GM21786 (cell line): ENCODE data around the gene MAGEB4.
"Not testable (repeated sequence)": the region's sequence is repeated elsewhere in the genome, so short reads cannot be mapped to it uniquely, and the experiment has no call there.

Experiments
- ATAC-seq: cut with Tn5 transposase; IDR thresholded peaks from one replicate; pipeline ENCODE4 v1.9.1; 2021; ENCODE audit not compliant: unreplicated experiment

Gene MAGEB4

GRCh38 chrX:30241724-30242415 lies at the start of gene MAGEB4:
TSS of gene MAGEB4 (plus strand) at chrX:30242000. CDS start at chrX:30242136, 136 bp downstream.
- ATAC-seq: no peak

GRCh38 chrX:30193910-30194309 lies 47.9 kb upstream of the MAGEB4 start:
- ATAC-seq: not testable (repeated sequence)

GRCh38 chrX:30196322-30196721 lies 45.5 kb upstream of the MAGEB4 start:
- ATAC-seq: peak; percentile 52

- no peak for ATAC-seq
These were observed 29.6 kb upstream of the MAGEB4 start for GRCh38 chrX:30212172-30212571.

GRCh38 chrX:30215357-30215843 lies 26.4 kb upstream of the MAGEB4 start, which contains the start of gene MAGEB2:
TSS of gene MAGEB2 (plus strand) at chrX:30215563. CDS start at chrX:30218581, 3,018 bp downstream.
- no peak for ATAC-seq

- no peak for ATAC-seq
These were observed 24.3 kb upstream of the MAGEB4 start for GRCh38 chrX:30217465-30217864.

- ATAC-seq: no peak
These were observed 22.4 kb upstream of the MAGEB4 start for GRCh38 chrX:30219372-30219771.

- no peak for ATAC-seq
These were observed 21.1 kb upstream of the MAGEB4 start for GRCh38 chrX:30220661-30221060.

GRCh38 chrX:30224536-30224935 lies 17.3 kb upstream of the MAGEB4 start:
- ATAC-seq: no peak

- no peak for ATAC-seq
These were observed 13.3 kb upstream of the MAGEB4 start for GRCh38 chrX:30228526-30228925.

- no peak for ATAC-seq
These were observed 11.4 kb upstream of the MAGEB4 start, which contains the start of gene MAGEB3 for GRCh38 chrX:30230395-30230794. TSS of gene MAGEB3 (plus strand) at chrX:30230657. CDS start at chrX:30235925, 5,268 bp downstream.

GRCh38 chrX:30246769-30247489 lies 5.1 kb downstream of the MAGEB4 start, which contains the start of gene MAGEB1:
TSS of gene MAGEB1 (plus strand) at chrX:30247146. CDS start at chrX:30250494, 3,348 bp downstream.
- ATAC-seq: no peak

GRCh38 chrX:30248854-30249253 lies 7.1 kb downstream of the MAGEB4 start:
- peak; percentile 64 for ATAC-seq

GRCh38 chrX:30253257-30253656 lies 11.5 kb downstream of the MAGEB4 start:
- no peak for ATAC-seq

GRCh38 chrX:30259927-30260326 lies 18.1 kb downstream of the MAGEB4 start:
- no peak for ATAC-seq

- no peak for ATAC-seq
These were observed 19.2 kb downstream of the MAGEB4 start for GRCh38 chrX:30261012-30261411.

- ATAC-seq: no peak
These were observed 21.0 kb downstream of the MAGEB4 start for GRCh38 chrX:30262763-30263162.

GRCh38 chrX:30270639-30271038 lies 28.8 kb downstream of the MAGEB4 start:
- ATAC-seq: no peak

GRCh38 chrX:30275498-30275897 lies 33.7 kb downstream of the MAGEB4 start:
- no peak for ATAC-seq

GRCh38 chrX:30278365-30278764 lies 36.6 kb downstream of the MAGEB4 start:
- no peak for ATAC-seq

- no peak for ATAC-seq
These were observed 38.6 kb downstream of the MAGEB4 start for GRCh38 chrX:30280428-30280827.

- no peak for ATAC-seq
These were observed 40.7 kb downstream of the MAGEB4 start for GRCh38 chrX:30282527-30282926.
